SU-DHL-6 (cell line): Measurements from ENCODE around the gene SORCS2.

ENCODE experiments used
- H2AFZ ChIP-seq: fragments of 200-600 bp; sonication (generic); 2 replicates; pipeline ENCODE4 v1.6.1; 2014; ENCODE audit warnings: low read depth, mild to moderate bottlenecking, moderate library complexity, mixed read lengths, antibody characterized with exemption, low read length; ENCODE audit not compliant: severe bottlenecking
- H3F3A ChIP-seq: fragments of 200-600 bp; shearing (Covaris generic); 2 replicates; pipeline ENCODE4 v1.6.0; 2016; ENCODE audit warnings: antibody characterized with exemption, mild to moderate bottlenecking; ENCODE audit not compliant: insufficient read depth
- H3K27ac ChIP-seq: fragments of 200-600 bp; sonication (generic); 2 replicates; pipeline ENCODE4 v1.5.1; 2016; ENCODE audit warnings: low read depth, mild to moderate bottlenecking, low read length, moderate library complexity, mixed read lengths
- H3K27me3 ChIP-seq: fragments of 200-600 bp; sonication (generic), shearing (Covaris generic); 2 replicates; pipeline ENCODE4 v1.6.0; 2014; ENCODE audit warnings: mild to moderate bottlenecking, low read length
- H3K36me3 ChIP-seq: fragments of 200-600 bp; sonication (generic); 2 replicates; pipeline ENCODE4 v1.6.1; 2014; ENCODE audit warnings: mild to moderate bottlenecking, low read length, mixed read lengths
- H3K4me2 ChIP-seq: fragments of 300-600, 200-600 bp; shearing (Covaris generic), sonication (generic); 2 replicates; pipeline ENCODE4 v1.6.0; 2014; ENCODE audit warnings: low read length, low read depth, mild to moderate bottlenecking; ENCODE audit not compliant: poor library complexity, severe bottlenecking
- H3K4me3 ChIP-seq: fragments of 200-600 bp; sonication (generic); 2 replicates; pipeline ENCODE4 v1.5.1; 2014; ENCODE audit warnings: antibody characterized with exemption, low read length, mild to moderate bottlenecking, mixed read lengths; ENCODE audit not compliant: insufficient read depth, poor library complexity, severe bottlenecking
- H3K79me2 ChIP-seq: fragments of 200-600 bp; sonication (generic); 2 replicates; pipeline ENCODE4 v1.6.1; 2014; ENCODE audit warnings: mild to moderate bottlenecking, low read length, moderate library complexity; ENCODE audit not compliant: insufficient read depth
- H3K9ac ChIP-seq: fragments of 200-600 bp; sonication (generic); 2 replicates; pipeline ENCODE4 v1.7.0; 2014; ENCODE audit warnings: mild to moderate bottlenecking, low read length
- H3K9me2 ChIP-seq: fragments of 200-600 bp; sonication (generic); replicated peaks from 2 replicates; pipeline ENCODE4 v1.6.1; 2014; ENCODE audit warnings: low read length; ENCODE audit not compliant: insufficient read depth
- H3K9me3 ChIP-seq: fragments of 200-600 bp; sonication (generic); 2 replicates; pipeline ENCODE4 v1.6.1; 2014; ENCODE audit warnings: low read length, mixed read lengths; ENCODE audit not compliant: insufficient read depth
- H4K20me1 ChIP-seq: fragments of 200-600 bp; sonication (generic); 2 replicates; pipeline ENCODE4 v1.6.1; 2014; ENCODE audit warnings: low read depth, mild to moderate bottlenecking, antibody characterized with exemption, low read length, moderate library complexity, mixed read lengths
- CTCF ChIP-seq: fragments of 200-600 bp; sonication (generic); IDR thresholded peaks from one replicate; pipeline ENCODE4 v1.5.1; 2017; ENCODE audit warnings: antibody characterized with exemption, mild to moderate bottlenecking, low read length, moderate library complexity; ENCODE audit not compliant: insufficient read depth, poor library complexity, severe bottlenecking
- EZH2phosphoT487 ChIP-seq: fragments of 200-600 bp; sonication (generic), shearing (Covaris generic); conservative IDR thresholded peaks from 2 replicates; pipeline ENCODE4 v1.6.1; 2018; ENCODE audit warnings: mild to moderate bottlenecking, antibody characterized with exemption, low read length, moderate library complexity, mixed read lengths

The SORCS2 gene

DNA sequence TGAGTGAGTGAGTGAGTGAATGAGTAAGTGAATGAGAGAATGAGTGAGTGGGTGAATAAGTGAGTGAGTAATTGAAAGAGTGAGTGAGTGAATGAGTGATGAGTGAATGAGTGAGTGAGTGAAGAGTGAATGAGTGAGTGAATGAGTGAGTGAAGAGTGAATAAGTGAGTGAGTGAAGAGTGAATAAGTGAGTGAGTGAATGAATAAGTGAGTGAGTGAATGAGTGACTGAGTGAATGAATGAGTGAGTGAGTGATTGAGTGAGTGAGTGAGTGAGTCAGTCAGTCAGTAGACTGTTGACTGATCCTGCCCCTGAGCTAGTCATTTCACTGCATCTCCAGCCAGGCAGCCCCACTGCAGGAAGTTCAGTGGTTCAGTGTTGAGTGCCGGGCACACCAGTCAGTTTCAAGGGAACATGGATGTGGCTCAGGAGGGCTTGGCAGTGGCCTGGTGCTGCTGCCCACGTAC lies 470.8 kb downstream of the SORCS2 start:
- Histone ChIP-seq H3K9me3 (no peaks in the 10 kb centered on the region), H3K27me3 (no peaks in the 10 kb centered on the region), H3F3A (no peaks in the 10 kb centered on the region), H3K79me2 (no peaks in the 10 kb centered on the region), H3K9me2 (no peaks in the 10 kb centered on the region), H3K9ac (no peak overlapping the region), H4K20me1 (no peaks in the 10 kb centered on the region), H3K36me3 (no peaks in the 10 kb centered on the region), H3K4me2 (no peak overlapping the region), H2AFZ (no peak overlapping the region), H3K27ac (no peak overlapping the region), H3K4me3 (no peak overlapping the region)
- TF ChIP-seq CTCF (no peak), EZH2phosphoT487 (no peak)

- Histone ChIP-seq H3K79me2 (no peaks in the 10 kb centered on the region), H3K9me3 (no peaks in the 10 kb centered on the region), H3F3A (no peaks in the 10 kb centered on the region), H2AFZ (no peak overlapping the region), H4K20me1 (no peaks in the 10 kb centered on the region), H3K27ac (no peak overlapping the region), H3K4me3 (no peak overlapping the region), H3K36me3 (no peaks in the 10 kb centered on the region), H3K27me3 (no peaks in the 10 kb centered on the region), H3K9ac (no peak overlapping the region), H3K4me2 (no peak overlapping the region), H3K9me2 (no peaks in the 10 kb centered on the region)
- no peak for TF ChIP-seq EZH2phosphoT487
- TF ChIP-seq CTCF = no peak
Observed at GRCh38 chr4:7664106-7664505, 471.8 kb downstream of the SORCS2 start.

DNA sequence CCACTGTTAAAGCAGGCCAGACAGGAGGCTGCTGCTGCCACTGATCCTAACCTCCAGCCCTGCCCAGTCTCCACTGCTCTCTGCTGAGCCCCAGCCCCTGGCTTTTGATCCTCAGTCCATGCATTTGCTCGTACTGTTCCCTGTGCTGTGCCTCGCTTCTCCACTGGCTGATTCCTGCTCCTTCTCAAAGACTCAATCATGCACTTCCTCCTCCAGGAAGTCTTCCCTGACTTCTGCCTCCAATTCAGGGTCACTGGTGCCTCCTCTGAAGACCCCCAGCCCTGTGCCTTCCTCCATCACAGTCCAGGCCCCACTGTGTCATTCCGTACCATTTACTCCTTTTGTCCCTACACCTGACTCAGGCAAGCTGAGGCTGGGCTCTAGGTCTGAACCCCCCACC lies 473.0 kb downstream of the SORCS2 start:
- no peak overlapping the region for H2AFZ ChIP-seq
- no peak overlapping the region for H3K4me2 ChIP-seq
- H4K20me1 ChIP-seq = no peaks in the 10 kb centered on the region
- H3K9me3 ChIP-seq = no peaks in the 10 kb centered on the region
- no peak for TF ChIP-seq EZH2phosphoT487
- no peak for TF ChIP-seq CTCF
- H3K79me2 ChIP-seq = no peaks in the 10 kb centered on the region
- H3F3A ChIP-seq = no peaks in the 10 kb centered on the region
- no peaks in the 10 kb centered on the region for H3K9me2 ChIP-seq
- H3K4me3 ChIP-seq = no peak overlapping the region
- no peak overlapping the region for H3K9ac ChIP-seq
- H3K27me3 ChIP-seq = no peaks in the 10 kb centered on the region
- no peaks in the 10 kb centered on the region for H3K36me3 ChIP-seq
- H3K27ac ChIP-seq = no peak overlapping the region
